ENCODE results near the gene MTHFD1. TPM values are rescaled to one million over a fixed set of nuclear protein-coding genes. Genes with fewer than 3 reads are reported as not detected.

MTHFD1 gene
- polyA plus RNA-seq (35.5 to 74.2 TPM (median 63.2 TPM) in 3 replicates), polyA minus RNA-seq (53.9 to 101 TPM (median 74.2 TPM) in 3 replicates)
- 18.8 TPM for polyA plus RNA-seq (2011; ENCODE audit: low read depth)
- polyA plus RNA-seq (2011; cell fraction: cytosol; rRNA removed): 32.2 and 36.1 TPM in 2 replicates
- polyA plus RNA-seq (2011; cell fraction: nucleus; rRNA removed): 62.0 and 70.8 TPM in 2 replicates
- 31.9 and 108 TPM in 2 replicates for polyA plus RNA-seq (2012; ENCODE audit: low replicate concordance)
- polyA minus RNA-seq (2011; cell fraction: cytosol; rRNA and poly(A)+ RNA removed): 77.9 TPM
- 41.5 and 71.6 TPM in 2 replicates for polyA minus RNA-seq (2011; cell fraction: nucleus; rRNA and poly(A)+ RNA removed)

- dilution Hi-C loops (cut with MboI; ENCODE audit: extremely low pct_ligation_motif_present, low sequenced_read_pairs): no loop called here
- Histone ChIP-seq H3K4me1 (ENCODE audit: control insufficient read depth, extremely low read depth, insufficient read depth, low read length) (peaks cover 14% of the 10 kb centered on the region), H3K9me3 (ENCODE audit: control insufficient read depth, low read depth, low read length) (no peaks in the 10 kb centered on the region), H3K9me1 (ENCODE audit: control insufficient read depth, extremely low read depth, insufficient read depth, low read length) (no peaks in the 10 kb centered on the region), H2AFZ (ENCODE audit: control insufficient read depth, low read length) (peak within 1 kb of the TSS; percentile 98), H3K9ac (ENCODE audit: control insufficient read depth, extremely low read depth, insufficient read depth, low read length) (peak within 1 kb of the TSS; percentile 91), H3K36me3 (ENCODE audit: control insufficient read depth in 2 of 2, extremely low read depth in 1 of 2, insufficient read depth in 2 of 2, low read length in 2 of 2) (peaks cover 6 to 14% of the 10 kb centered on the region in 2 experiments), H3K4me3 (ENCODE audit: control insufficient read depth in 2 of 3, extremely low read depth in 1 of 3, insufficient read depth in 2 of 3, low read depth in 1 of 3, low read length in 3 of 3) (peak within 1 kb of the TSS; percentile 74 to 96 (median 93)), H4K20me1 (ENCODE audit: control insufficient read depth, extremely low read depth, insufficient read depth, low read length) (no peaks in the 10 kb centered on the region), H3K27ac (ENCODE audit: control insufficient read depth, insufficient read depth, low read length) (peak within 1 kb of the TSS; percentile 73), H3K27me3 (ENCODE audit: control insufficient read depth, extremely low read depth, insufficient read depth, low read length) (no peaks in the 10 kb centered on the region), H3K79me2 (ENCODE audit: control insufficient read depth, insufficient read depth, low read length) (peaks cover 52% of the 10 kb centered on the region), H3K4me2 (ENCODE audit: control insufficient read depth, extremely low read depth, insufficient read depth, low read depth, low read length) (peak within 1 kb of the TSS; percentile 98)
- DNase-seq (ENCODE audit: low read depth, low spot score) (peak; percentile 92), FAIRE-seq (peak; percentile 67)
- no peak for TF ChIP-seq CTCF (optimal IDR thresholded peaks at IDR 0.05 in 1 of 3, IDR thresholded peaks at IDR 0.05 in 1 of 3, conservative IDR thresholded peaks at IDR 0.05 in 1 of 3; ENCODE audit: extremely low read depth in 1 of 3, insufficient read depth in 2 of 3, low read length in 3 of 3)
- TF ChIP-seq EZH2 (IDR thresholded peaks at IDR 0.05; ENCODE audit: low read length): no peak
These were observed at the start of gene MTHFD1 for GRCh38 chr14:64387782-64388532. Gene MTHFD1, plus strand, starts transcription at chr14:64388353. Its CDS starts 75 bp downstream, at chr14:64388428.

- H2AFZ ChIP-seq (ENCODE audit: control insufficient read depth, low read length): peak overlapping the region; percentile 94
- no peaks in the 10 kb centered on the region for H3K27me3 ChIP-seq (ENCODE audit: control insufficient read depth, extremely low read depth, insufficient read depth, low read length)
- H3K4me3 ChIP-seq (ENCODE audit: control insufficient read depth in 2 of 3, extremely low read depth in 1 of 3, insufficient read depth in 2 of 3, low read depth in 1 of 3, low read length in 3 of 3): peak overlapping the region; percentile 24 to 59 (median 50)
- peaks cover 2% of the 10 kb centered on the region for H3K79me2 ChIP-seq (ENCODE audit: control insufficient read depth, insufficient read depth, low read length)
- H3K4me2 ChIP-seq (ENCODE audit: control insufficient read depth, extremely low read depth, insufficient read depth, low read depth, low read length): peak overlapping the region; percentile 59
- FAIRE-seq (peak; percentile 70), DNase-seq (ENCODE audit: low read depth, low spot score) (peak; percentile 90)
- no peaks in the 10 kb centered on the region for H3K36me3 ChIP-seq (ENCODE audit: control insufficient read depth in 2 of 2, extremely low read depth in 1 of 2, insufficient read depth in 2 of 2, low read length in 2 of 2)
- no peaks in the 10 kb centered on the region for H3K9me1 ChIP-seq (ENCODE audit: control insufficient read depth, extremely low read depth, insufficient read depth, low read length)
- H3K9me3 ChIP-seq (ENCODE audit: control insufficient read depth, low read depth, low read length): no peaks in the 10 kb centered on the region
- peaks cover 13% of the 10 kb centered on the region for H3K4me1 ChIP-seq (ENCODE audit: control insufficient read depth, extremely low read depth, insufficient read depth, low read length)
- peak overlapping the region; percentile 68 for H3K27ac ChIP-seq (ENCODE audit: control insufficient read depth, insufficient read depth, low read length)
- no peak for TF ChIP-seq CTCF (optimal IDR thresholded peaks at IDR 0.05 in 1 of 3, IDR thresholded peaks at IDR 0.05 in 1 of 3, conservative IDR thresholded peaks at IDR 0.05 in 1 of 3; ENCODE audit: extremely low read depth in 1 of 3, insufficient read depth in 2 of 3, low read length in 3 of 3)
- no peak for TF ChIP-seq EZH2 (IDR thresholded peaks at IDR 0.05; ENCODE audit: low read length)
- dilution Hi-C loops (cut with MboI; ENCODE audit: extremely low pct_ligation_motif_present, low sequenced_read_pairs): no loop called here
- no peaks in the 10 kb centered on the region for H4K20me1 ChIP-seq (ENCODE audit: control insufficient read depth, extremely low read depth, insufficient read depth, low read length)
- H3K9ac ChIP-seq (ENCODE audit: control insufficient read depth, extremely low read depth, insufficient read depth, low read length): peak overlapping the region; percentile 82
These were observed 49.4 kb upstream of the MTHFD1 start for GRCh38 chr14:64338616-64339316.
